ENCODE measurements around the gene LYST.

The LYST gene

GRCh38 chr1:235712812-235713211 is 153.9 kb downstream of the LYST start:
- TF ChIP-seq FOXP2 (optimal IDR thresholded peaks at IDR 0.05; ENCODE audit: control extremely low read depth, extremely low read length, insufficient read depth) (no peak), EZH2 (IDR thresholded peaks at IDR 0.05) (no peak), POLR2AphosphoS5 (IDR thresholded peaks at IDR 0.05; ENCODE audit: borderline replicate concordance, low read depth, low read length) (no peak)

GRCh38 chr1:235710687-235711086 is 156.0 kb downstream of the LYST start:
- TF ChIP-seq POLR2AphosphoS5 (IDR thresholded peaks at IDR 0.05; ENCODE audit: borderline replicate concordance, low read depth, low read length) (no peak), FOXP2 (optimal IDR thresholded peaks at IDR 0.05; ENCODE audit: control extremely low read depth, extremely low read length, insufficient read depth) (no peak), EZH2 (IDR thresholded peaks at IDR 0.05) (no peak)

More at GRCh38 chr1:235712812-235713211, 153.9 kb downstream of the LYST start:
- no peak overlapping the region for H3K4me3 ChIP-seq
- DNase-seq (ENCODE audit: low read depth, low spot score) = no peak
- no peaks in the 10 kb centered on the region for H3K9me3 ChIP-seq (ENCODE audit: low read depth, low read length)
- 0 out of 2 replicates have a peak overlapping the region, but pooled peaks have one; percentile 1 for H3K27ac ChIP-seq
- no peaks in the 10 kb centered on the region for H3K36me3 ChIP-seq (ENCODE audit: insufficient read depth, low read length)
- H3K9ac ChIP-seq (ENCODE audit: insufficient read length) = peak overlapping the region; percentile 5

DNA sequence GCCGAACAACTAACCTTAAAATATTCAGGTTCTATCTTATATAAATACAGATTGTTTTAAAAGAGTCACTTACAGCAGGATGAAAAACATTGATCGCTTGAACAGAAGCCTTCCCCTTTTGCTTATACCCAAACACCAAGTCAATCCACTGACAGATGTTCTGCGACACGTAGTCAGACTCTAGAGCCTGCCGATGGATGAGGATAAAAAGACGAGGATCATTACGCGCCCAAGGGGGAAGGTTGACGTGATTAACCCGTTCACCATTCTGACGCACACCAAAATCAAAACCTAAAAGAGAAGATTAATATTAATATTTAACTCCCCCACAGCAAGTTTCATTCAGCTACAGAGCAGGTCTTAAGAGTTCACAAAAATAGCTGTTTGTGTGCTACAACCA is 157.7 kb downstream of the LYST start:
- no peaks in the 10 kb centered on the region for H3K36me3 ChIP-seq (ENCODE audit: insufficient read depth, low read length)
- H3K4me3 ChIP-seq = no peak overlapping the region
- no peak overlapping the region for H3K27ac ChIP-seq
- H3K9ac ChIP-seq (ENCODE audit: insufficient read length) = no peak overlapping the region
- H3K9me3 ChIP-seq (ENCODE audit: low read depth, low read length) = no peaks in the 10 kb centered on the region
- DNase-seq (ENCODE audit: low read depth, low spot score) = no peak
- TF ChIP-seq POLR2AphosphoS5 (IDR thresholded peaks at IDR 0.05; ENCODE audit: borderline replicate concordance, low read depth, low read length) (no peak), FOXP2 (optimal IDR thresholded peaks at IDR 0.05; ENCODE audit: control extremely low read depth, extremely low read length, insufficient read depth) (no peak)

More at GRCh38 chr1:235710687-235711086, 156.0 kb downstream of the LYST start:
- no peaks in the 10 kb centered on the region for H3K9me3 ChIP-seq (ENCODE audit: low read depth, low read length)
- H3K27ac ChIP-seq = no peak overlapping the region
- no peak overlapping the region for H3K9ac ChIP-seq (ENCODE audit: insufficient read length)
- H3K4me3 ChIP-seq = no peak overlapping the region
- no peak for DNase-seq (ENCODE audit: low read depth, low spot score)
- no peaks in the 10 kb centered on the region for H3K36me3 ChIP-seq (ENCODE audit: insufficient read depth, low read length)

GRCh38 chr1:235708390-235708962 is 158.2 kb downstream of the LYST start:
- H3K36me3 ChIP-seq (ENCODE audit: insufficient read depth, low read length) = no peaks in the 10 kb centered on the region
- TF ChIP-seq POLR2AphosphoS5 (IDR thresholded peaks at IDR 0.05; ENCODE audit: borderline replicate concordance, low read depth, low read length) (no peak), EZH2 (IDR thresholded peaks at IDR 0.05) (no peak), FOXP2 (optimal IDR thresholded peaks at IDR 0.05; ENCODE audit: control extremely low read depth, extremely low read length, insufficient read depth) (no peak)
- H3K9me3 ChIP-seq (ENCODE audit: low read depth, low read length) = no peaks in the 10 kb centered on the region
- no peak overlapping the region for H3K4me3 ChIP-seq
- H3K9ac ChIP-seq (ENCODE audit: insufficient read length) = no peak overlapping the region
- no peak for DNase-seq (ENCODE audit: low read depth, low spot score)
- H3K27ac ChIP-seq = no peak overlapping the region

DNA sequence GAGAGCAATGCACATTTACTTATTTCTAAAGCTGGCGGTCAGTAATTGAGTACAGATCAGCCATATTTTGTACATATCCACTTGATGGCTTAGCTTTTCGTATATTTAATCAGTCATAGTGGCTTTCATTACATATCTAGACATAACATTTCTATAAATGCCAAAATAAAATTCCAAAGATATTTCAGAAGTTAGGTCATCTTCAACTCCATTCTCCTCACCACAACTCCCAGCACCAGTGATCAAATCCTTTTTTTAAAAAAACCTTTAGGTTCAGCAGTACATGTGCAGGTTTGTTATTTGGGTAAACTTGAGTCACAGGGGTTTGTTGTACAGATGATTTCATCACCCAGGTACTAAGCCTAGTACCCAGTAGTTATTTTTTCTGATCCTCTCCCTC is 163.2 kb downstream of the LYST start:
- no peaks in the 10 kb centered on the region for H3K9me3 ChIP-seq (ENCODE audit: low read depth, low read length)
- H3K9ac ChIP-seq (ENCODE audit: insufficient read length) = no peak overlapping the region
- H3K27ac ChIP-seq = no peak overlapping the region
- no peaks in the 10 kb centered on the region; the same call in 1 of the 2 replicates for H3K36me3 ChIP-seq (ENCODE audit: insufficient read depth, low read length)
- no peak overlapping the region for H3K4me3 ChIP-seq
- no peak for DNase-seq (ENCODE audit: low read depth, low spot score)
- TF ChIP-seq EZH2 (IDR thresholded peaks at IDR 0.05) = no peak
- no peak for TF ChIP-seq FOXP2 (optimal IDR thresholded peaks at IDR 0.05; ENCODE audit: control extremely low read depth, extremely low read length, insufficient read depth)
- TF ChIP-seq POLR2AphosphoS5 (IDR thresholded peaks at IDR 0.05; ENCODE audit: borderline replicate concordance, low read depth, low read length) = no peak

- Histone ChIP-seq H3K9ac (ENCODE audit: insufficient read length) (no peak overlapping the region), H3K9me3 (ENCODE audit: low read depth, low read length) (no peaks in the 10 kb centered on the region), H3K4me3 (no peak overlapping the region), H3K27ac (no peak overlapping the region), H3K36me3 (ENCODE audit: insufficient read depth, low read length) (no peaks in the 10 kb centered on the region; the same call in 1 of the 2 replicates)
- DNase-seq (ENCODE audit: low read depth, low spot score) = no peak
- TF ChIP-seq FOXP2 (optimal IDR thresholded peaks at IDR 0.05; ENCODE audit: control extremely low read depth, extremely low read length, insufficient read depth) (no peak), EZH2 (IDR thresholded peaks at IDR 0.05) (no peak), POLR2AphosphoS5 (IDR thresholded peaks at IDR 0.05; ENCODE audit: borderline replicate concordance, low read depth, low read length) (no peak)
Observed at GRCh38 chr1:235702412-235702811, 164.3 kb downstream of the LYST start.

GRCh38 chr1:235697508-235697907 is 169.2 kb downstream of the LYST start:
- Histone ChIP-seq H3K4me3 (peak overlapping the region; percentile 1; the same call in 1 of the 2 replicates), H3K36me3 (ENCODE audit: insufficient read depth, low read length) (no peaks in the 10 kb centered on the region; the same call in 1 of the 2 replicates), H3K9ac (ENCODE audit: insufficient read length) (no peak overlapping the region), H3K27ac (peak overlapping the region; percentile 64), H3K9me3 (ENCODE audit: low read depth, low read length) (no peaks in the 10 kb centered on the region)
- TF ChIP-seq POLR2AphosphoS5 (IDR thresholded peaks at IDR 0.05; ENCODE audit: borderline replicate concordance, low read depth, low read length) (no peak), EZH2 (IDR thresholded peaks at IDR 0.05) (no peak), FOXP2 (optimal IDR thresholded peaks at IDR 0.05; ENCODE audit: control extremely low read depth, extremely low read length, insufficient read depth) (no peak)
- no peak for DNase-seq (ENCODE audit: low read depth, low spot score)

- no peak for DNase-seq (ENCODE audit: low read depth, low spot score)
- Histone ChIP-seq H3K36me3 (ENCODE audit: insufficient read depth, low read length) (no peaks in the 10 kb centered on the region), H3K9me3 (ENCODE audit: low read depth, low read length) (no peaks in the 10 kb centered on the region), H3K27ac (no peak overlapping the region), H3K9ac (ENCODE audit: insufficient read length) (no peak overlapping the region), H3K4me3 (no peak overlapping the region)
- TF ChIP-seq EZH2 (IDR thresholded peaks at IDR 0.05) (no peak), POLR2AphosphoS5 (IDR thresholded peaks at IDR 0.05; ENCODE audit: borderline replicate concordance, low read depth, low read length) (no peak), FOXP2 (optimal IDR thresholded peaks at IDR 0.05; ENCODE audit: control extremely low read depth, extremely low read length, insufficient read depth) (no peak)
Observed at GRCh38 chr1:235689356-235689755, 177.3 kb downstream of the LYST start.

DNA sequence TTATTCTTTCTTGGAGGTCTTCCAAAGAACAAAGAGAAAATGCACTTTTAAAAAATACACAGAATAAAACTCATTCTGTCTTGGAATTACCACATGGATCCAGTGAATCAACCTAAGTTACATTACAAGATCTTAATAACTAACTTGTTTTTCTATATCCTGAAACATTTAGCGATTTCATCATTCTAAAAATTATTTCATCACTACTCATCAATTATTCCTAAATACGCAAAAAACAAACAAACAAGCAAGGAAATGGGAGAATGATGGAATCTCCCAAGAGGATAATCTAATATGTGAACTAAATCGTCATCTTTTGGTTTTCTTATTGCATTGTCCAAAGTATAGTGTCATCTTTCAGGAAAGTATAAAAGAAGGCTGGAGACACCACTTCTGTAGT is 178.6 kb downstream of the LYST start:
- no peak for DNase-seq (ENCODE audit: low read depth, low spot score)
- no peaks in the 10 kb centered on the region for H3K9me3 ChIP-seq (ENCODE audit: low read depth, low read length)
- TF ChIP-seq FOXP2 (optimal IDR thresholded peaks at IDR 0.05; ENCODE audit: control extremely low read depth, extremely low read length, insufficient read depth) = no peak
- no peak for TF ChIP-seq POLR2AphosphoS5 (IDR thresholded peaks at IDR 0.05; ENCODE audit: borderline replicate concordance, low read depth, low read length)
- no peak for TF ChIP-seq EZH2 (IDR thresholded peaks at IDR 0.05)
- no peak overlapping the region for H3K9ac ChIP-seq (ENCODE audit: insufficient read length)
- H3K27ac ChIP-seq = 0 out of 2 replicates have a peak overlapping the region, but pooled peaks have one; percentile 25
- no peaks in the 10 kb centered on the region for H3K36me3 ChIP-seq (ENCODE audit: insufficient read depth, low read length)
- H3K4me3 ChIP-seq = no peak overlapping the region

Data from SK-N-MC (cell line).